Renal pelvis (tissue), 4 donors: ENCODE data around the gene NOC2L. TPM values are rescaled to one million over a fixed set of nuclear protein-coding genes. Genes with fewer than 3 reads are reported as not detected.
"Not testable (repeated sequence)": the region's sequence is repeated elsewhere in the genome, so short reads cannot be mapped to it uniquely, and the experiment has no call there.

Experiments used
- DNase-seq: peaks from one replicate; pipeline ENCODE4 v3.0.0-alpha.2; 2013
- polyA plus RNA-seq, 3 donors: library from polyadenylated mRNA; unstranded; fragments of 120-200 nt; gene quantifications; one replicate each; pipeline ENCODE4 v1.2.1, GENCODE V29; 2013; ENCODE audit not compliant: insufficient read length in 3 of 3

NOC2L gene
- polyA plus RNA-seq, 3 donors = 65.5 to 71.9 (median 68.9) TPM

DNA sequence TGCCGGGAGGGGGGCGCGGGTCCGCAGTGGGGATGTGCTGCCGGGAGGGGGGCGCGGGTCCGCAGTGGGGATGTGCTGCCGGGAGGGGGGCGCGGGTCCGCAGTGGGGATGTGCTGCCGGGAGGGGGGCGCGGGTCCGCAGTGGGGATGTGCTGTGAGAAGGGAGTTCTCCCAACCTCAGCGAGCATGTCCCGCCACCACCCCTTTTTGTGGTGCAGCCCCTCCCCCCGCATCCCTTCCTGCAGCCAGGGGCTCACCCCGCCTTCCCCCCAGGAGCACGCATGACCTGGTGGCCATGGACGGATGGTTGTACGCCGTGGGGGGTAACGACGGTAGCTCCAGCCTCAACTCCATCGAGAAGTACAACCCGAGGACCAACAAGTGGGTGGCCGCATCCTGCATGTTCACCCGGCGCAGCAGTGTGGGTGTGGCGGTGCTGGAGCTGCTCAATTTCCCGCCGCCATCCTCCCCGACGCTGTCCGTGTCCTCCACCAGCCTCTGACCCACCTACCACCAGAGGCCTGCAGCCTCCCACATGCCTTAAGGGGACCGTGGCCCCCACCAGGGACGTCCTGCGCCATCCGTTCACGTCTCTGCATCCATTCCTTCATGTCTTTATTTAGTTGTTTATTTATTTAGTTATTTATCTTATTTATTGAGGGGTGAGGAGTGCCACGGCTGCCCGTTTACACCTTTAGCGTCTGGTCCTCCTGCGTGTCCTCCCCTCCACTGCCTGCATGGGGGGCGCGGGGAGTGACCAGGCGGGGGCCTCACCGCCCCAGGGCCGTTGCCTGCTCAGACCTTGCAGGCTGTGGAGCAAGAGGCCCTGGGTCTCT is 5.9 kb upstream of the NOC2L start:
- DNase-seq = no peak

- no peak for DNase-seq
Measured at GRCh38 chr1:963746-964525, 4.9 kb upstream of the NOC2L start.

DNA sequence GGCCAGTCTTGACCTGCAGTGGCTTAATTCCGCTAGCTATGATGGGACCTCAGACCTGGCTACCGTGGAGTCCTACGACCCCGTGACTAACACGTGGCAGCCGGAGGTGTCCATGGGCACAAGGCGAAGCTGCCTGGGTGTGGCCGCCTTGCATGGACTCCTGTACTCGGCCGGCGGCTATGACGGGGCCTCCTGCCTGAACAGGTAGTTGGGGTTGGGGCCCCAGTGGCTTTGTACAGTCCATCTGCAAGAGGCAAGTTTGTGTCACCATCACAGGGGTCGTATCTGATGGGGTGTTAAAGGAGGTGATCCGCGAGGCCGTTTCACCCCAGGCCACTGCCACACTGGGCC is 4.2 kb upstream of the NOC2L start:
- no peak for DNase-seq

DNA sequence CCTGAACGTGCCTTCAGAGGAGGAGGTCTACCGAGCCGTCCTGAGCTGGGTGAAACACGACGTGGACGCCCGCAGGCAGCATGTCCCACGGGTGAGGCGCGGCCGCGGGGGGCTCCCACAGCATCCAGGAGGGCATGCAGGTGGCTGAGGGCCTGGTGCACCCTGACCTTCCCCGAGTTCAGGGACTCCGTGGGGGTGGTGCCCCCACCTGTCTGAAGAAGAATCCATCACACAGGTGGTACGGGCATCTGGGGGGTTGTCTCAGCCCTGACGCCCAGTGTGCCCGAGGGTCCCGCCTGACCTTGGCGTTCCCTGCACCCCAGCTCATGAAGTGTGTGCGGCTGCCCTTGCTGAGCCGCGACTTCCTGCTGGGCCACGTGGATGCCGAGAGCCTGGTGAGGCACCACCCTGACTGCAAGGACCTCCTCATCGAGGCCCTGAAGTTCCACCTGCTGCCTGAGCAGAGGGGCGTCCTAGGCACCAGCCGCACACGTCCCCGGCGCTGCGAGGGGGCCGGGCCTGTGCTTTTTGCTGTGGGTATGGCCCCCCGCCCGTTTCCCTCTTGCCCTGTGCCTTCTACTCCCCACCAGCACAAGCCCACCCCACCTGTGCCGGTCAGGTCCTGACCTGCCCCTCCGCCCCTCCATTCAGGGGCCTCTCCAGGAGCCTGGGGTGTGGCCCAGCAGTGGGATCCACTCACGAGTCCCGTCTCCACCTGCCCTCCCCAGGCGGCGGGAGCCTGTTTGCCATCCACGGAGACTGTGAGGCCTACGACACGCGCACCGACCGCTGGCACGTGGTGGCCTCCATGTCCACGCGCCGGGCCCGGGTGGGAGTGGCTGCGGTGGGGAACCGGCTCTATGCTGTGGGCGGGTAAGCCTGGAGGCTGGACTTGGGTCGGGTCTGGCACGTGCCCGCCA is 3.6 kb upstream of the NOC2L start:
- DNase-seq = no peak

DNA sequence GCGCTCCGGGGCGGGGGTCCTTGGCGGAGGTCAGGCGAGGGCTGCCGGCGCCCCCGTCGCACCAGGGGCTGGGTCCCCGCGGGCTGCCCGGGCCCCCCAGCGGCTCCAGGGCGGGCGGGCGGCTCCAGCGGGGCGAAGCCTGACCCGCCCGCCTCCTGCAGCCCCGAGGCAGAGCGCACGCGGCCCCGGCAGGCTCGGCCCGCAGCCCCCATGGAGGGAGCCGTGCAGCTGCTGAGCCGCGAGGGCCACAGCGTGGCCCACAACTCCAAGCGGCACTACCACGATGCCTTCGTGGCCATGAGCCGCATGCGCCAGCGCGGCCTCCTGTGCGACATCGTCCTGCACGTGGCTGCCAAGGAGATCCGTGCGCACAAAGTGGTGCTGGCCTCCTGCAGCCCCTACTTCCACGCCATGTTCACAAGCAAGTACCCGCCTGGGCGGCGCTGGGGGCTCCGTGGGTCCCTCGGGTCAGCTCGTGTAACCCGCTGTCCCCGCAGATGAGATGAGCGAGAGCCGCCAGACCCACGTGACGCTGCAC is 2.1 kb upstream of the NOC2L start:
- DNase-seq = no peak

- no peak for DNase-seq
Measured at GRCh38 chr1:960363-961131, 1.5 kb upstream of the NOC2L start, which contains the start of gene KLHL17. KLHL17 (plus strand) TSS chr1:960584; CDS start chr1:960694, 110 bp downstream.

DNA sequence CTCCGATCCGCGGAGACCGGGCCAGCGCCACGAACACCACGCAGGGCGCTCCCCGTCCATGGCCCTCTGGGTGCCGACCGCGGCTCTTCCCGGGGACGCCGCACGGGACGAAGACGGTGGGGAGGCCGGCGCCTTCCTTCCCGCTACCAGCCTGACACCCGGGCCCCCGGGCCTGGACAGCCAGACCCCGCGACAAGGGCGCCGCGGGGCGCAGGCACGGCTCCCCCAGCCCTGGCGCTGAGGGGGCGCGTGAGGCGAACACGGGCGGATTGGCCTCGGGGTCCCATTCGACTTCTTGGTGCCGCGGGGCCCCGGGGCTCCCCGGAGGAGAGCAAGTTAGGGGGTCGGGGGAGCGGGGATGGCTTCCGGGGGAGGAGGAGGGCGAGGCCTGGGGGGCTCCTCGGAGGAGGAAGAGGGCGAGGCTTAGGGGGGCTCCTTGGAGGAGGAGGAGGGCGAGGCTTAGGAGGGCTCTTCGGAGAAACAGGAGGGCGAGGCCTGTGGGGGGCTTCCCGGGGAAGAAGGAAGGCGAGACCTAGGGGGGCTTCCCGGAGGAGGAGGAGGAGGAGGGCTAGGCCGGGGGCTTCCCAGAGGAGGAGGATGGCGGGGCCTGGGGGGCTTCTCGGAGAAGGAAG is 791 bp upstream of the NOC2L start:
- DNase-seq = no peak

DNA sequence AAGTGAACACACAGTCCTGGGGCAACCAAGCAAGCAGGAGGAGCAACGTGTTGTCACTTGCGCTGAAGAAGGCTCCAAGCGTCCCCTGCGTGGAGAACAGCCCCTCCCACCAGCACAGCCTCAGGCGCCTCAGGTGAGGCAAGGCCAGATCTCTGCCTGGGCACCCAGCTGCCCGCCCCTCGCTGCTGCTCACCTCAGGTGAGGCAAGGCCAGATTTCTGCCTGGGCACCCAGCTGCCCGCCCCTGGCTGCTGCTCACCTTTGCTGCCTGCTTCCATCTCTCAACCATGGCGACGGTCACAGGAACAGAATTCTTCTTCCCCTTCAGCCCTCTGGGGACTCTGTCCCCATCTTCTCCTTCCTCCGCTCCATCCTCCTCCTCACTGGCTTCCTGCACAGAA is 2.4 kb downstream of the NOC2L start:
- DNase-seq = no peak

DNA sequence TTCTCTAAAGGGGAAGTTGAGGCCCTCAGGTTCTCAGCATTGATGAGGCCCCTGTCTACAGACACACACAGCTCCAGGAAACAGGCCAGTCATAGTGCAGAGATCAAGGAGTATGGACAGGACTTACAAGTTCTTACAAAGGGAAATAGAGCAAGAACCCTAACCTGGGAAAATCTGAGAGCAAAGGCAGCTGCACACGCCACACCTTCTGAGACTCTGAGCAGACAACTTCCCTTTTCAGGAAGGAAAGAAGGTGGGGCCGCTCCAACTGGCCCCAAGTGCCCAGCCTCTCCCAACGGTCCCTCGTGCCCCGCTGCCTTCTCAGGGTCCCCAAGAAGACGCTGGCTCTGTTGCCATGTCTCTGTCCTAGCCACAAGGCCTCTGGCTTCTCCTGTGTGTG is 3.6 kb downstream of the NOC2L start:
- DNase-seq = no peak

GRCh38 chr1:954927-955326 is 4.1 kb downstream of the NOC2L start:
- no peak for DNase-seq

- DNase-seq = no peak
Measured at GRCh38 chr1:953524-954320, 5.3 kb downstream of the NOC2L start.

- no peak for DNase-seq
Measured at GRCh38 chr1:952603-953002, 6.5 kb downstream of the NOC2L start.

GRCh38 chr1:952201-952600 is 6.9 kb downstream of the NOC2L start:
- DNase-seq = no peak

DNA sequence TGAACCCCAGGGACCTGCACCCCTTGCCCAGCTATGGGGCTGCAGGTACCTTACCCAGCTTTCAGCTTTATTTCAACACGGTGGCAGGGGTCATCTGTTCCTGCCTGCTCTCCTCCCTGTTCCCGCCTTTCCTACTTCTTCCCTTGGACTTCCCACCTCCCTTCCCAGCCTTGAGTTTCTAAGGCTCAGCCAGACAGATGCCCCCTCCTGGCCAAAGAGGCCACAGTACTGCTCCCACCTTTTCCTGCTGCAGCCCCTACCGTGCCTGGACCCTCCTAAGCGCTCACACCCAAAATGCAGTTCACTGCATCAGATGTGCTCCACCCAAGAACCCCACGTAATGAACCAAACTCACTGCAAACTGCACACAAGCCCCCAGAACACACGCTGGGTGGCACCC is 7.7 kb downstream of the NOC2L start:
- DNase-seq = no peak

DNA sequence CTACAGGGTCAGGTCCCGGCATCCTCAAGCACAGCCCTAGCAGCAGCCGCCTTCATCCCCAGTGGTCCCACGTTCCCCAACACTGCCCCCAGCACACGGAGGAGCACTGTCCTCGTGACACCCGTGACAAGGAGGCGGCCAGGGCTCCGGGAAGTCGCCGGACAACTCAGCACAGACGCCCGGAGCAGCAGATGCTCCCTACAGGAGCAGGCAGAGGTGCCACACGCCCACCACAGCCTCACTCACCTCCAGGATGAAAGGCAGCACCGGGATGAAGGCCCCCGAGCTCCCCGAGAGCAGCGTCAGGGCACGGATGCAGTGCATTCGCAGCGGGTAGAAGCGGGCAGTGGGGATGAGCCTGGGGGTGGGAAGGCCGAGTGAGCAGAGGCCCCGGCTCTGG is 8.2 kb downstream of the NOC2L start:
- DNase-seq = no peak

GRCh38 chr1:950268-950667 is 8.8 kb downstream of the NOC2L start:
- DNase-seq = no peak

DNA sequence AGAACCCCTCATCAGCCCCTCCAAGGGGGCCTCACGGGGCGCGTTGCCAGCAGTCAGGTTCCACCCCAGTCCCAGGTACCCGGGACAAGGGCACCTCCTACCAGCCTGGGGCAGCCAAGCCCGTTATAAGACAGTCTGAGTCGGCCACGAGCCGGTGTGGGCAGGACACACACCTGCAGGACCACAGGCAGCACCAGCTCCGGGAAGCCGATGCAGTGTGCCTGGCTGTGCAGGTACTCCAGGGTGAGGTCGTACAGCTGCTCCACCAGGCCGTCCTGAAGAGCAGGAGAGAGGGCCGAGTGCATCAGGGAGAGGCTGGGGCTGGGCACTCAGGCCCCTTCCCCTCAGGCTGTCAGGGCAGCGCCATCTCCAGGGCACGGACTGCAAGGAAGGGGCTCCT is 11.1 kb downstream of the NOC2L start:
- no peak for DNase-seq

DNA sequence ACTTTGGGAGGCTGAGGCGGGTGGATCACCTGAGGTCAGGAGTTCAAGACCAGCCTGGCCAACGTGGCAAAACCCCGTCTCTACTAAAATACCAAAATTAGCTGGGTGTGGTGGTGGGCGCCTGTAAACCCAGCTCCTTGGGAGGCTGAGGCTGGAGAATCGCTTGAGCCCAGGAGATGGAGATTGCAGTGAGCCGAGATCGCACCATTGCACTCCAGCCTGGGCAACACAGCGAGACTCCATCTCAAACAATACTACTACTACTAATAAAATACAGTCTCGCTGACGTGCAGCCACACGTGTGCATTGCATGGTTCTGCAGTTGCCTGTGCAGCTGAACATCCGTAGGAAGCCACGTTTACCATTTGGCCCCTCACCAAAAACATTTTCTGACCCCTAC is 12.2 kb downstream of the NOC2L start:
- not testable (repeated sequence) for DNase-seq

DNA sequence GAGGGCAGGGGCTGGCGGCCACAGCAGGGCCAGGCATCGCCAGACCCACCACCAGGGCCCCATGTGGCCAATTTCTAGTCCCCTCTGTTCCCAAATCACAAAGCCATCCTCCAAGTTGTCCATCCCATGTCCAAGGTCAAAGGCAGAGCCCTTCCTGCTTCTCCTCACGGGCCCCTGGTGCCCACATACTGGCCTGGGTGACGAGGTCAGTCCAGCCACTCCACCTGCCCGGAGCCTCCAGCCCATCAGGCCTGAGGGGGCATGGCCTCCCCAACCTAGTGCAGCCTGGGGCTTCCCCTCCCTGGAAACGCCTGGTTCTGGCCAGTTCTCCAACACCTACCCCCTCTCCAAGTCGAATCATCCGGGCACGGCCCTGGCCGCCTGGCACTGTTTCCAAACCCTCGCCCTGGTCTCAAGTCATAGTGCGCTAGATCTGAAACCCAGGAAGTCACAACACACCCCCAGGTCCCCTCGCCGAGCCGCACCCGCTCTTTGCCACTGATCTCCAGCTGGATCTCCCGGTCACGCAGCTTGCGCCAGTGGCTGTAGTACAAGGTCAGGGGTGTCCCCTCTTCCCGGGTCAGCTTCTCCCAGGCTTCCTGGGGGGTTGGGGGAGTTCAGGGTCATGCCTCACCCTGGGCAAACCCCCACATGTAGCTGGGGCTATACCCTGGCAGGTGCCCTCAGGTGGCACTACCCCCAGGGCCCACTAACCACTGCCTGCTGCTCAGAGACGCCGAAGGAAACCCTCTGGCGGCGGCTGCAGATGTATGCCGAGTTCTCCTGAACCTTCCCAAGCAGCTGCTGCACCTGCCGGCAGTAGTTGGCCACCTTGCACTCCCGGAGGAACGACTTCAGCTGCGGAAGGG is 13.1 kb downstream of the NOC2L start:
- no peak for DNase-seq
